IPS-NIHi7 (cell line): ENCODE results near the gene SMIM24.

Experiments used
- DNase-seq: peaks from one replicate; pipeline ENCODE4 v3.0.0; 2012; ENCODE audit warnings: mixed read lengths; ENCODE audit errors: extremely low spot score

Gene SMIM24

GRCh38 chr19:3474010-3474409 lies 6.3 kb downstream of the SMIM24 start:
- DNase-seq, result no peak

- DNase-seq, result peak; percentile 72
Observed at GRCh38 chr19:3471954-3472655, 8.2 kb downstream of the SMIM24 start.

- no peak for DNase-seq
Observed at GRCh38 chr19:3470500-3471128, 9.7 kb downstream of the SMIM24 start.

GRCh38 chr19:3469638-3470499 lies 10.5 kb downstream of the SMIM24 start:
- DNase-seq, result no peak

- DNase-seq, result no peak
Observed at GRCh38 chr19:3468211-3468610, 12.1 kb downstream of the SMIM24 start.

- DNase-seq, result no peak
Observed at GRCh38 chr19:3467437-3468198, 12.7 kb downstream of the SMIM24 start.

- DNase-seq, result no peak
Observed at GRCh38 chr19:3466635-3467034, 13.7 kb downstream of the SMIM24 start.

GRCh38 chr19:3465552-3465951 lies 14.8 kb downstream of the SMIM24 start:
- peak; percentile 43 for DNase-seq

GRCh38 chr19:3464587-3465235 lies 15.6 kb downstream of the SMIM24 start:
- peak; percentile 60 for DNase-seq

- peak; percentile 33 for DNase-seq
Observed at GRCh38 chr19:3463714-3464586, 16.4 kb downstream of the SMIM24 start.

GRCh38 chr19:3462991-3463713 lies 17.2 kb downstream of the SMIM24 start:
- peak; percentile 32 for DNase-seq

GRCh38 chr19:3459965-3460582 lies 20.3 kb downstream of the SMIM24 start:
- DNase-seq, result no peak

- peak; percentile 75 for DNase-seq
Observed at GRCh38 chr19:3459089-3459881, 21.0 kb downstream of the SMIM24 start.

GRCh38 chr19:3458229-3459088 lies 21.9 kb downstream of the SMIM24 start:
- peak; percentile 38 for DNase-seq

GRCh38 chr19:3457528-3458228 lies 22.6 kb downstream of the SMIM24 start:
- peak; percentile 52 for DNase-seq

GRCh38 chr19:3456925-3457527 lies 23.3 kb downstream of the SMIM24 start:
- DNase-seq, result no peak
